ENCODE measurements around the gene TRRAP. TPM values are rescaled to one million over a fixed set of nuclear protein-coding genes. Genes with fewer than 3 reads are reported as not detected.

TRRAP gene
- total RNA-seq, 1 experiment from 2014 or later: 55.8 TPM

- Histone ChIP-seq H3K36me3 (ENCODE audit: low read depth) (peaks cover 22% of the 10 kb centered on the region), H3K4me1 (replicated peaks; ENCODE audit: insufficient read depth) (no peaks in the 10 kb centered on the region), H3F3A (ENCODE audit: insufficient read depth, low read depth) (peaks cover 52% of the 10 kb centered on the region), H3K4me3 (no peak overlapping the region), H3K9me3 (ENCODE audit: insufficient read depth, low read depth) (no peaks in the 10 kb centered on the region), H3K79me2 (ENCODE audit: low read depth) (no peaks in the 10 kb centered on the region; the same call in 1 of the 2 replicates), H3K9me2 (ENCODE audit: insufficient read depth) (no peaks in the 10 kb centered on the region), H4K20me1 (ENCODE audit: insufficient read depth) (no peaks in the 10 kb centered on the region; the same call in 1 of the 2 replicates), H3K27me3 (ENCODE audit: insufficient read depth, low read depth) (no peaks in the 10 kb centered on the region), H2AFZ (no peak overlapping the region), H3K4me2 (no peak overlapping the region), H3K27ac (no peak overlapping the region)
- ChIA-PET POLR2A (ENCODE audit: unreplicated experiment) (interaction anchor here (0.7 kb wide), 1 partner anchor 61 kb away, joined by 4 read pairs; no protein-coding TSS in a partner anchor), CTCF (no interaction called here)
- TF ChIP-seq EZH2 (IDR thresholded peaks at IDR 0.05; ENCODE audit: low read depth) (no peak), CTCF (conservative IDR thresholded peaks at IDR 0.05) (no peak)
- no TSS peak for BruUV-seq (replicated peaks)
- DNase-seq: no peak
- intact Hi-C loops (cut with micrococcal nuclease; ENCODE audit: unreplicated experiment): no loop called here
Measured at GRCh38 chr7:99027241-99027640, 148.9 kb downstream of the TRRAP start.

- POLR2A ChIA-PET (ENCODE audit: unreplicated experiment): interaction anchor here (0.7 kb wide), 1 partner anchor 60 kb away, joined by 4 read pairs; no protein-coding TSS in a partner anchor
- CTCF ChIA-PET: no interaction called here
Measured at GRCh38 chr7:99027841-99028240, 149.5 kb downstream of the TRRAP start.

GRCh38 chr7:99028261-99028973 lies 150.1 kb downstream of the TRRAP start:
- CTCF ChIA-PET: interaction anchor here (0.5 kb wide), 1 partner anchor 121 kb away, joined by 4 read pairs; no protein-coding TSS in a partner anchor
- H3K36me3 ChIP-seq (ENCODE audit: low read depth): peaks cover 31% of the 10 kb centered on the region

More at GRCh38 chr7:99027841-99028240, 149.5 kb downstream of the TRRAP start:
- Histone ChIP-seq H3K36me3 (ENCODE audit: low read depth) (peaks cover 26% of the 10 kb centered on the region), H3K9me3 (ENCODE audit: insufficient read depth, low read depth) (no peaks in the 10 kb centered on the region), H3K4me2 (no peak overlapping the region), H3F3A (ENCODE audit: insufficient read depth, low read depth) (peaks cover 50% of the 10 kb centered on the region), H4K20me1 (ENCODE audit: insufficient read depth) (no peaks in the 10 kb centered on the region; the same call in 1 of the 2 replicates), H2AFZ (no peak overlapping the region), H3K4me3 (no peak overlapping the region), H3K27ac (no peak overlapping the region), H3K79me2 (ENCODE audit: low read depth) (no peaks in the 10 kb centered on the region; the same call in 1 of the 2 replicates), H3K4me1 (replicated peaks; ENCODE audit: insufficient read depth) (no peaks in the 10 kb centered on the region), H3K27me3 (ENCODE audit: insufficient read depth, low read depth) (no peaks in the 10 kb centered on the region), H3K9me2 (ENCODE audit: insufficient read depth) (no peaks in the 10 kb centered on the region)
- no TSS peak for BruUV-seq (replicated peaks)
- TF ChIP-seq CTCF (conservative IDR thresholded peaks at IDR 0.05) (no peak), EZH2 (IDR thresholded peaks at IDR 0.05; ENCODE audit: low read depth) (no peak)
- no peak for DNase-seq
- intact Hi-C loops (cut with micrococcal nuclease; ENCODE audit: unreplicated experiment): no loop called here

More at GRCh38 chr7:99028261-99028973, 150.1 kb downstream of the TRRAP start:
- BruUV-seq (replicated peaks): no TSS peak
- H3K9me3 ChIP-seq (ENCODE audit: insufficient read depth, low read depth): no peaks in the 10 kb centered on the region
- no peak overlapping the region for H3K27ac ChIP-seq
- no peak for TF ChIP-seq CTCF (conservative IDR thresholded peaks at IDR 0.05)
- H3F3A ChIP-seq (ENCODE audit: insufficient read depth, low read depth): peaks cover 50% of the 10 kb centered on the region
- no peaks in the 10 kb centered on the region; the same call in 1 of the 2 replicates for H4K20me1 ChIP-seq (ENCODE audit: insufficient read depth)
- H3K4me1 ChIP-seq (replicated peaks; ENCODE audit: insufficient read depth): no peaks in the 10 kb centered on the region
- H3K9me2 ChIP-seq (ENCODE audit: insufficient read depth): no peaks in the 10 kb centered on the region
- POLR2A ChIA-PET (ENCODE audit: unreplicated experiment): no interaction called here
- H3K27me3 ChIP-seq (ENCODE audit: insufficient read depth, low read depth): no peaks in the 10 kb centered on the region
- no peak overlapping the region for H3K4me3 ChIP-seq
- no peak overlapping the region for H3K4me2 ChIP-seq
- intact Hi-C loops (cut with micrococcal nuclease; ENCODE audit: unreplicated experiment): no loop called here
- no peak for DNase-seq
- H3K79me2 ChIP-seq (ENCODE audit: low read depth): no peaks in the 10 kb centered on the region; the same call in 1 of the 2 replicates
- no peak overlapping the region for H2AFZ ChIP-seq
